Left renal cortex interstitium (tissue), 4 donors: ENCODE data around the gene ASCC2. TPM values are rescaled to one million over a fixed set of nuclear protein-coding genes. Genes with fewer than 3 reads are reported as not detected.

Source experiments
- DNase-seq, 4 donors: peaks; one replicate each; pipeline ENCODE4 v3.0.0-alpha.2; 2013; ENCODE audit warnings: low read depth in 4 of 4, low spot score in 2 of 4, missing footprints in 1 of 4
- polyA plus RNA-seq, 4 donors: library from polyadenylated mRNA; unstranded; fragments of 120-200 nt; gene quantifications; one replicate each; pipeline ENCODE4 v1.2.1, GENCODE V29; 2013; ENCODE audit not compliant: insufficient read length in 4 of 4

Gene ASCC2
- polyA plus RNA-seq, 4 donors: 37.9 to 59.8 (median 51.0) TPM

GRCh38 chr22:29820961-29821290 is 17.1 kb downstream of the ASCC2 start:
- no peak for DNase-seq

GRCh38 chr22:29819501-29819900 is 18.6 kb downstream of the ASCC2 start:
- DNase-seq: no peak

GRCh38 chr22:29817724-29818123 is 20.4 kb downstream of the ASCC2 start:
- no peak for DNase-seq

GRCh38 chr22:29816980-29817379 is 21.1 kb downstream of the ASCC2 start:
- no peak for DNase-seq

GRCh38 chr22:29816539-29816938 is 21.5 kb downstream of the ASCC2 start:
- no peak for DNase-seq

GRCh38 chr22:29816128-29816527 is 21.9 kb downstream of the ASCC2 start:
- DNase-seq: no peak

GRCh38 chr22:29815580-29815979 is 22.5 kb downstream of the ASCC2 start:
- DNase-seq: no peak

GRCh38 chr22:29814003-29814402 is 24.1 kb downstream of the ASCC2 start:
- no peak for DNase-seq

- DNase-seq: no peak
Measured at GRCh38 chr22:29813563-29813962, 24.5 kb downstream of the ASCC2 start.

GRCh38 chr22:29813126-29813525 is 24.9 kb downstream of the ASCC2 start:
- DNase-seq: no peak

- no peak for DNase-seq
Measured at GRCh38 chr22:29811377-29811776, 26.7 kb downstream of the ASCC2 start.

- DNase-seq: no peak
Measured at GRCh38 chr22:29810216-29810615, 27.9 kb downstream of the ASCC2 start.

GRCh38 chr22:29806196-29806595 is 31.9 kb downstream of the ASCC2 start:
- no peak for DNase-seq

GRCh38 chr22:29804985-29805384 is 33.1 kb downstream of the ASCC2 start:
- no peak for DNase-seq

GRCh38 chr22:29803190-29803589 is 34.9 kb downstream of the ASCC2 start:
- no peak for DNase-seq

- DNase-seq: no peak
Measured at GRCh38 chr22:29801796-29802195, 36.3 kb downstream of the ASCC2 start.

GRCh38 chr22:29801153-29801552 is 36.9 kb downstream of the ASCC2 start:
- no peak for DNase-seq

GRCh38 chr22:29799217-29799680 is 38.8 kb downstream of the ASCC2 start:
- DNase-seq: no peak

- no peak for DNase-seq
Measured at GRCh38 chr22:29798801-29799200, 39.3 kb downstream of the ASCC2 start.

GRCh38 chr22:29798318-29798717 is 39.8 kb downstream of the ASCC2 start:
- no peak for DNase-seq

GRCh38 chr22:29797351-29797750 is 40.7 kb downstream of the ASCC2 start:
- DNase-seq: no peak

GRCh38 chr22:29795663-29796062 is 42.4 kb downstream of the ASCC2 start:
- no peak for DNase-seq

GRCh38 chr22:29793396-29793795 is 44.7 kb downstream of the ASCC2 start:
- no peak for DNase-seq

GRCh38 chr22:29790061-29790460 is 48.0 kb downstream of the ASCC2 start:
- DNase-seq: no peak
